ENCODE data around the gene TRIO.
A peak's percentile ranks its signal among the peaks of the same experiment; 100 is the strongest.

Gene TRIO

GRCh38 chr5:14158890-14159666 is 15.9 kb downstream of the TRIO start:
- H3K27ac Mint-ChIP-seq: no peak overlapping the region
- H3K4me3 Mint-ChIP-seq: no peak overlapping the region
- peaks cover 7 to 16% of the 10 kb centered on the region in 2 donors for H3K36me3 Mint-ChIP-seq
- DNase-seq (no peak), ATAC-seq (replicated peaks) (no peak)
- no peaks in the 10 kb centered on the region for H3K27me3 Mint-ChIP-seq
- peaks cover 2 to 3% of the 10 kb centered on the region in 2 donors for H3K9me3 Mint-ChIP-seq
- H3K4me1 Mint-ChIP-seq: peaks cover 36 to 41% of the 10 kb centered on the region in 2 donors

GRCh38 chr5:14161825-14162556 is 18.8 kb downstream of the TRIO start:
- H3K27ac Mint-ChIP-seq: no peak overlapping the region
- H3K36me3 Mint-ChIP-seq: peaks cover 15 to 32% of the 10 kb centered on the region in 2 donors
- no peaks in the 10 kb centered on the region for H3K27me3 Mint-ChIP-seq
- ATAC-seq (replicated peaks) (no peak), DNase-seq (no peak)
- H3K4me1 Mint-ChIP-seq: peaks cover 49 to 66% of the 10 kb centered on the region in 2 donors
- no peak overlapping the region for H3K4me3 Mint-ChIP-seq
- peaks cover 2 to 4% of the 10 kb centered on the region in 2 donors for H3K9me3 Mint-ChIP-seq

DNA sequence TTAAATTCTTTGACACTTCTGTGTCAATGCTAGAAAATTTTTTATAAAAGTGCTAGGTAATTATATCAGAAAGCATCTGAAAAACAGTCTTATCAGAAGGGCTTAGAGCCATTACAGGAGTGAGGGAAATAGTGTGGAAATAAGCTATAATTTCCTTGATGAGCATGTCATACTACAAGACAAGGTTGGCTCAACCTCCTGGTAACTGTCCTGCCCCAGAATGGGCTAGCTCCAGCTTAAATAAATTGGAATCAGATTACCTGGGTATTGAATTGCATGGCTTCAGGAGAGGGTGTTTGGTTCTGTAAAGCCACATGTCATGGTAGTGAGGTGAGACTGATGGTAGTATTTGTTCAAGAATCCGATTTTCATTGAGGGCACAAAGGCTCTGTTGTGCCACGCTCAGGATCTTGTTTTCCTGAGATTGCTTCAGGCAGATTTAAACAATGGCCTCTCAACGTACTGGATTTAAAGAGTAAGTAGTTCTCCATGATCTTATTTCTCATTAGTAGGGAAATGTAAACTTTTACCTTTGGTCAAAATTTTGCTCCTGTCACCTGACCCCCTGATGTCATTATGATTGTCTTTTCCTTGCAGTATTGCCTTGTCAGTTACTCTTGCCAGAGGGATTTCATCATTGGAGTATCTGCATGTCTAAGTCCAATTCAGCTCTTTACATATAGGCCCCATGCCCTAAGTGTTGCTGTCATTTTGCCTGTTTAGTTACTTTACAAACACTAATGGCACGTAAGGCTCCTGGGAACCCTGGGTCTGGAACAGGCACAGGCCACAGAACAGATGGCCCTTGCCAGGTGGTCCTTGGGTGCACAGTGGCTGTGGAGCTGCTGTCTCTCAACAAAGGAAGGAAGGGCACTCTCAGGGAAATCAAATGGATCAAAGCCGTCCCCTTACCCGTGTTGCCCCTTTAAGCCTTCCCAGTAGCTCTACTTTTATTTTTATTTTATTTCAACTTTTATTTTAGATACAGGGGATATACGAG is 21.3 kb downstream of the TRIO start:
- DNase-seq (no peak), ATAC-seq (replicated peaks) (no peak)
- Mint-ChIP-seq H3K4me3 (no peak overlapping the region), H3K4me1 (peaks cover 62 to 84% of the 10 kb centered on the region in 2 donors), H3K36me3 (peaks cover 12 to 29% of the 10 kb centered on the region in 2 donors), H3K9me3 (peaks cover 2 to 4% of the 10 kb centered on the region in 2 donors), H3K27me3 (no peaks in the 10 kb centered on the region), H3K27ac (no peak overlapping the region)

DNA sequence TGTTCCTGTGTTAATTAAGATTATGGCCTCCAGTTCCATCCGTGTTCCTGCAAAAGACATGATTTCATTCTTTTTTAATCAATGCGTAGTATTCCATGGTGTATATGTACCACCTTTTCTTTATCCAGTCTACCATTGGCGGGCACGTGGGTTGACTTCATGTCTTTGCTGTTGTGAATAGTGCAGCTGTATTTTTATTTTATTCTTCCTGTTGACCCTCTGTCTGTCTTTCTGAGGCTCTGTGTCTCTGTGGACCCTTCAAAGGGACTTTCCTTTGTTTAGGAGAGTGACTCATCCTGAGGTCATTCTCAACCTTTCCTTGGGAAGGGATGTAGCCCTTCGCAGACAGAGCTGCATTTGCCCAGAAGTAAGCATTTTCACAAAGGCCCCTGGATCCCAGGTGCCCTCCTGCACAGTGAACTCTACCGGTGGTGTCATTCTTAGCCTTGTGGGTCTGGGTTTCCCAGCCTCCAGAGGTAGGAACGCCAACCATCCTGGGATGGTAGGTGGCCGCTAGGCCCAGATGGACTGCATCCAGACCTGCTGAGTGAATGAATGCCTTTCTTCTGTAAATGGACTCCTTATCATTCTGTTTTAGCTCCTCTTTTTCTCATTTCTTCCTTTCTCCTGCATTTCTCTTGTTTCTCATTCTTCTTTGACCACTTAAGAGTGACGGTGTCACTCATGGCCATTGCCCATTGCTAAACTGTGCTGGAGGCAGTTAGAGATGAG is 22.4 kb downstream of the TRIO start:
- no peak for DNase-seq

GRCh38 chr5:14166437-14166836 is 23.3 kb downstream of the TRIO start:
- Mint-ChIP-seq H3K27me3 (no peaks in the 10 kb centered on the region), H3K4me3 (no peak overlapping the region), H3K4me1 (peaks cover 52 to 75% of the 10 kb centered on the region in 2 donors), H3K36me3 (peaks cover 9 to 23% of the 10 kb centered on the region in 2 donors), H3K27ac (peak overlapping the region; percentile 78), H3K9me3 (peaks cover 2 to 4% of the 10 kb centered on the region in 2 donors)
- DNase-seq (no peak), ATAC-seq (replicated peaks) (no peak)

More for the DNA sequence above, 22.4 kb downstream of the TRIO start:
- ATAC-seq (replicated peaks): peak; percentile 44 to 48
- H3K4me3 Mint-ChIP-seq: no peak overlapping the region
- H3K27me3 Mint-ChIP-seq: no peaks in the 10 kb centered on the region
- H3K36me3 Mint-ChIP-seq: peaks cover 12 to 27% of the 10 kb centered on the region in 2 donors
- H3K4me1 Mint-ChIP-seq: peaks cover 57 to 79% of the 10 kb centered on the region in 2 donors
- peaks cover 2 to 4% of the 10 kb centered on the region in 2 donors for H3K9me3 Mint-ChIP-seq
- H3K27ac Mint-ChIP-seq: peak overlapping the region; percentile 78

GRCh38 chr5:14167211-14167845 is 24.2 kb downstream of the TRIO start:
- DNase-seq (no peak), ATAC-seq (replicated peaks) (peak; percentile 38 to 55)
- peak overlapping the region in 1 of 2 donors; percentile 11 for H3K4me3 Mint-ChIP-seq
- H3K4me1 Mint-ChIP-seq: peaks cover 55 to 75% of the 10 kb centered on the region in 2 donors
- H3K27me3 Mint-ChIP-seq: no peaks in the 10 kb centered on the region
- H3K36me3 Mint-ChIP-seq: peaks cover 9 to 23% of the 10 kb centered on the region in 2 donors
- H3K27ac Mint-ChIP-seq: peak overlapping the region; percentile 92
- peaks cover 2 to 4% of the 10 kb centered on the region in 2 donors for H3K9me3 Mint-ChIP-seq

GRCh38 chr5:14168144-14168792 is 25.1 kb downstream of the TRIO start:
- H3K36me3 Mint-ChIP-seq: peaks cover 10 to 23% of the 10 kb centered on the region in 2 donors
- H3K4me3 Mint-ChIP-seq: peak overlapping the region; percentile 66 to 70
- ATAC-seq (replicated peaks) (peak; percentile 51 to 64), DNase-seq (no peak)
- H3K4me1 Mint-ChIP-seq: peaks cover 62 to 79% of the 10 kb centered on the region in 2 donors
- peak overlapping the region; percentile 92 for H3K27ac Mint-ChIP-seq
- H3K9me3 Mint-ChIP-seq: peaks cover 2 to 4% of the 10 kb centered on the region in 2 donors
- H3K27me3 Mint-ChIP-seq: no peaks in the 10 kb centered on the region

DNA sequence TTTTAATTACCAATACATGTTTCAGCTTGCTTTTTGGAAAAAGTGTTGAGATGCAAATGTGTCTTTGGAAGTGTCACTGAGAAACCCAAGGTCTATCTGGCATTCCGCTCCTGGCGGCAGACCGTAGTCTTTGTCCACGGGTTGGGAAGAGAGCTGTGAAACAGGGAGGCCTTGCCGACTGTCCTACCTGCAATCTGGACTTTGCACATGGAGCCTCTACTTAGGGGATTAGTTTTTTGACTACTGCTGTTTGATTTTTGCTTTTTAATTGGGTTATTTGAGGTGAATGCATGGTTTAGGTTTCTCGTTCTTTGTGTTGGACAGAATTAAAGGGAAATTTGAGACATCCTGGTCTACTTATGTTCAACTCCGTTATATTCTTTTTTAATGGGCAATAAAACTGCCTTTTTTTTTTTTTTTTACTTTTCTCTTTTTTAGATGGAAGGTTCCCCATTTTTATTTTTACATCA is 25.7 kb downstream of the TRIO start:
- peak overlapping the region; percentile 66 to 70 for H3K4me3 Mint-ChIP-seq
- peaks cover 10 to 21% of the 10 kb centered on the region in 2 donors for H3K36me3 Mint-ChIP-seq
- H3K4me1 Mint-ChIP-seq: peaks cover 67 to 84% of the 10 kb centered on the region in 2 donors
- ATAC-seq (replicated peaks): no peak
- peak overlapping the region; percentile 92 for H3K27ac Mint-ChIP-seq
- H3K27me3 Mint-ChIP-seq: no peaks in the 10 kb centered on the region
- H3K9me3 Mint-ChIP-seq: peaks cover 1 to 4% of the 10 kb centered on the region in 2 donors
- DNase-seq: no peak

- Mint-ChIP-seq H3K27ac (no peak overlapping the region), H3K4me1 (peaks cover 60 to 82% of the 10 kb centered on the region in 2 donors), H3K27me3 (no peaks in the 10 kb centered on the region), H3K36me3 (peaks cover 2 to 3% of the 10 kb centered on the region in 2 donors), H3K9me3 (no peaks in the 10 kb centered on the region), H3K4me3 (peak overlapping the region in 1 of 2 donors; percentile 71)
- DNase-seq: no peak
- no peak for ATAC-seq (replicated peaks)
These were observed 27.9 kb downstream of the TRIO start for GRCh38 chr5:14171046-14171445.

- ATAC-seq (replicated peaks) (no peak), DNase-seq (no peak)
- Mint-ChIP-seq H3K9me3 (no peaks in the 10 kb centered on the region), H3K4me1 (peaks cover 57 to 76% of the 10 kb centered on the region in 2 donors), H3K4me3 (peak overlapping the region; percentile 69 to 71), H3K36me3 (peaks cover 2 to 3% of the 10 kb centered on the region in 2 donors), H3K27me3 (no peaks in the 10 kb centered on the region), H3K27ac (no peak overlapping the region)
These were observed 28.5 kb downstream of the TRIO start for GRCh38 chr5:14171621-14172020.

DNA sequence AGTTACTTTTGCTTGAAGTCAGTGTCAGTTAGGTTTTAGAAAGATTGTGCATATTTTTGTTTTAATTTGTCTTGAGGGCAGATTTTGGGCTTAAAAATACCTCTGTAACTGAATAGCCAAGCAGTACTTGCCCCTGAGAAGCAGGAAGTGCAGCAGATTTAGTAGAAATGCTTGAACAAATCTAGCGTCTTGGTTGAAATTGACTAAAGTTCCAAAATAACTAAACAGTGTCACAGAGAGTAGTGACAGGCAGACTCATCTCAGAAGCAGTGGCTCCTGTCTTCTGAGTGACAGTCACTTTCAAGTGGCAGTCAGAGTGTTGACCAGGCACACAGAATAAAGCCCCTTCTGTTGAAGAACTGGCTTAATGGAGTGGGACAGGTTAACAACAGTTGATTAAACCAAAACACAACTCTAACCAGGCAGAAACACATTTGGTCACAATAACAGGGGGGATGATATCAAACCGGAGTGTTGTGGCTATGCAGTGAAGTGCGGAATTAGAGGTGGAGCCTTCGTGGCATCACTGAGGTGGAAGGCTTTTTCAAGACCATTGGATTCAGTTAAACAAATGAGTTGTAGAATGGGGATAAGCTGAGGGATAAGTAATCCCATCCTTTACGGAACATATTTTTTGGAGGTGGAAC is 29.1 kb downstream of the TRIO start:
- DNase-seq: no peak
- H3K4me1 Mint-ChIP-seq: peaks cover 52 to 74% of the 10 kb centered on the region in 2 donors
- H3K36me3 Mint-ChIP-seq: peaks cover 2 to 3% of the 10 kb centered on the region in 2 donors
- no peaks in the 10 kb centered on the region for H3K9me3 Mint-ChIP-seq
- peak overlapping the region; percentile 90 for H3K27ac Mint-ChIP-seq
- H3K4me3 Mint-ChIP-seq: peak overlapping the region; percentile 67 to 69
- H3K27me3 Mint-ChIP-seq: no peaks in the 10 kb centered on the region
- peak; percentile 73 to 78 for ATAC-seq (replicated peaks)

Data from stimulated activated naive B cell treated with anti-CD40 and anti-IgM and Interleukin-4, amounts not matched to agents 10 μg/mL and 1 μg/mL and 100 μg/mL, for 72 hours (primary cell).